GM23248 (cell line): Measurements from ENCODE around the gene CADM1.

Experiments
- EZH2 ChIP-seq: fragments of 200-600 bp; sonication (generic); IDR thresholded peaks from 2 replicates; pipeline ENCODE4 v1.6.1; 2018; ENCODE audit warnings: antibody characterized with exemption, mild to moderate bottlenecking; ENCODE audit not compliant: insufficient read depth, poor library complexity, severe bottlenecking
- EZH2phosphoT487 ChIP-seq: fragments of 200-600 bp; sonication (generic); IDR thresholded peaks from 2 replicates; pipeline ENCODE4 v1.6.1; 2018; ENCODE audit warnings: antibody characterized with exemption, moderate library complexity, mild to moderate bottlenecking, low read depth; ENCODE audit not compliant: insufficient read depth

DNA sequence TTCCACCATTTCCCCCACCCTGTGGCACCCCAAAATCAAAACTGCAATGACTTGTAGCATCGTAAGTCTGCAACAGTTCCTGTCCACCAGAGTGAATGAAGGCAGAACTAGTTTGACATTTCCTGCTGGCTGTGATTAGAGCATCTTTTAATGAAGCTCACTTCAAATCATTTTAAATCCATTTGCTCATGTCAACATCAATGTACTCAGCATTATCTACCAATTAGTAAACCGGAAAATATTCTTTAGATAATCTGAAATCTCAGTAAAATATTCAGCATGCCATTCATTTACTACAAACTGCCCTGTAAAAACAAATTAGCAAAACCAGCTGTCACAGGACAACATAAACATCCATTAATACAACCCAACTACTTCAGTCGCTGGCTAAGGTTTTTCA is 38.1 kb downstream of the CADM1 start:
- TF ChIP-seq EZH2 (no peak), EZH2phosphoT487 (no peak)
